ENCODE measurements around the gene CCDC24.

DNA sequence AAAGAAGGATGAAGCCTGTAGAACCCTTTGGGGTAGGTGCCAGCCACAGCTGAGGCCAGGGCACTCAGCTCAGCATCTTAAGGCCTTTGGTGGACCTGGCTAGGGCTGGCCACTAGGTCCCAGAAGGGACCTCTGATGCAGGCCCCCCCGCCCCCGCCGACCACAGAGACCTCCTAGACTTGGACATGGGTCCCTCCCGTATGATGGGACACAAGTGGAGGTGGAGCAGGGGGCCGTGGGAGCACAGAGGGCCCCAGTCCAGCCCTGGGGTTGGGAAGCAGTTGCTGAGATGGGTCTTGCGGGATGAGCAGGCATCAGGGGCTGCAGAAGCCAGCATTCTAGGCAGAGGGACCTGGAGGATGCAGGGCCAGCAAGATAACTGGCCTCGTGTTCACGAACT is 9.2 kb upstream of the CCDC24 start:
- TF ChIP-seq CTCF (conservative IDR thresholded peaks at IDR 0.05), result no peak
- TF ChIP-seq ZFX (IDR thresholded peaks at IDR 0.05), result no peak
